H1 (cell line): ENCODE data around the gene RPTOR. TPM values are rescaled to one million over a fixed set of nuclear protein-coding genes. Genes with fewer than 3 reads are reported as not detected.

ENCODE experiments used
- CTCF ChIA-PET: fragments of 300-600 bp; sonication (Branson Sonifier 250); formaldehyde crosslinking; loops from one replicate; lab custom pipeline; 2021; ENCODE audit not compliant: partially characterized antibody; lab: Charles Lee
- POLR2A ChIA-PET: fragments of 300-600 bp; sonication (Branson Sonifier 250); formaldehyde crosslinking; loops from one replicate; lab custom pipeline; 2021; ENCODE audit warnings: inconsistent platforms; ENCODE audit not compliant: partially characterized antibody; lab: Charles Lee
- DNase-seq, 2 experiments: peaks; one replicate each; pipeline versions ENCODE4 v3.0.0 to v3.0.0-alpha.2; 2010 to 2022; ENCODE audit warnings: low spot score in 2 of 2, low read depth in 1 of 2, mixed read lengths in 1 of 2
- FAIRE-seq: peaks from 2 replicates; lab custom pipeline; 2011; peaks lifted over from hg19 to GRCh38; lab: Jason Lieb, UNC
- H2AFZ ChIP-seq: 2 replicates; pipeline ENCODE4 v1.8.1; 2012; ENCODE audit warnings: low read length, inconsistent platforms
- H2AK5ac ChIP-seq: 2 replicates; pipeline ENCODE4 v1.6.1; 2013; ENCODE audit warnings: low read depth, low read length
- H2BK120ac ChIP-seq: replicated peaks from 2 replicates; pipeline ENCODE3; 2013; ENCODE audit warnings: low read depth, low read length, inconsistent platforms
- H2BK12ac ChIP-seq: 2 replicates; pipeline ENCODE4 v1.6.1; 2013; ENCODE audit warnings: low read depth, low read length
- H2BK15ac ChIP-seq: 2 replicates; pipeline ENCODE4 v1.6.1; 2013; ENCODE audit warnings: low read length
- H2BK20ac ChIP-seq: 2 replicates; pipeline ENCODE4 v1.6.1; 2013; ENCODE audit warnings: low read length
- H2BK5ac ChIP-seq: 2 replicates; pipeline ENCODE4 v1.6.1; 2013; ENCODE audit warnings: low read depth, low read length
- H3K14ac ChIP-seq: 2 replicates; pipeline ENCODE4 v1.6.1; 2013; ENCODE audit warnings: inconsistent platforms; ENCODE audit not compliant: insufficient read length
- H3K18ac ChIP-seq: 2 replicates; pipeline ENCODE4 v1.6.1; 2013; ENCODE audit warnings: low read length; ENCODE audit errors: extremely low read depth
- H3K23ac ChIP-seq: 2 replicates; pipeline ENCODE4 v1.6.1; 2013; ENCODE audit warnings: inconsistent platforms; ENCODE audit not compliant: insufficient read length
- H3K23me2 ChIP-seq: 2 replicates; pipeline ENCODE4 v1.6.1; 2013; ENCODE audit warnings: low read depth, low read length
- H3K27ac ChIP-seq: 2 replicates; pipeline ENCODE4 v1.6.1; 2011; ENCODE audit warnings: low read depth, low read length, inconsistent platforms
- H3K27me3 ChIP-seq, 4 experiments: replicated peaks in 1 of 4; 1 replicate in 1 of 4; 2 replicates in 3 of 4; pipeline versions ENCODE4 v1.6.1 to v1.8.1; 2011 to 2013; ENCODE audit warnings: low read length in 3 of 4, mild to moderate bottlenecking in 3 of 4, inconsistent platforms in 2 of 4, mixed read lengths in 2 of 4, moderate library complexity in 1 of 4; ENCODE audit not compliant: control insufficient read depth in 3 of 4, insufficient read depth in 3 of 4; ENCODE audit errors: extremely low read depth in 1 of 4
- H3K36me3 ChIP-seq, 4 experiments: 2 replicates each; pipeline versions ENCODE4 v1.6.1 to v1.8.1; 2011 to 2013; ENCODE audit warnings: mild to moderate bottlenecking in 4 of 4, low read length in 3 of 4, moderate library complexity in 2 of 4, control low read depth in 1 of 4, inconsistent platforms in 1 of 4; ENCODE audit not compliant: insufficient read depth in 4 of 4, control insufficient read depth in 2 of 4
- H3K4ac ChIP-seq: replicated peaks from 2 replicates; pipeline ENCODE3; 2013; ENCODE audit warnings: low read length, low read depth, mixed read lengths, inconsistent platforms; ENCODE audit not compliant: insufficient read length
- H3K4me1 ChIP-seq, 4 experiments: replicated peaks in 1 of 4; 1 replicate in 1 of 4; 2 replicates in 3 of 4; pipeline versions ENCODE4 v1.6.1 to v1.8.1; 2011 to 2013; ENCODE audit warnings: low read length in 3 of 4, inconsistent platforms in 2 of 4, mixed read lengths in 1 of 4; ENCODE audit not compliant: insufficient read depth in 4 of 4, control insufficient read depth in 3 of 4
- H3K4me2 ChIP-seq, 2 experiments: 2 replicates each; pipeline versions ENCODE4 v1.6.1 to v1.8.1; 2011 to 2013; ENCODE audit warnings: low read depth in 2 of 2, low read length in 2 of 2, control low read depth in 1 of 2, inconsistent platforms in 1 of 2, mild to moderate bottlenecking in 1 of 2; ENCODE audit not compliant: insufficient read depth in 1 of 2
- H3K4me3 ChIP-seq, 4 experiments: fragments of 200-600, 300-600 bp in 1 of 4; sonication (generic), shearing (Covaris generic), sonication (Bioruptor Twin) in 1 of 4; 2 replicates each; pipeline versions ENCODE4 v1.5.1 to v1.8.1; 2011 to 2016; ENCODE audit warnings: low read length in 4 of 4, low read depth in 3 of 4, control low read depth in 2 of 4, inconsistent platforms in 2 of 4, mild to moderate bottlenecking in 2 of 4, mixed read lengths in 1 of 4, moderate library complexity in 1 of 4; ENCODE audit not compliant: insufficient read depth in 2 of 4; ENCODE audit errors: extremely low read depth in 1 of 4
- H3K56ac ChIP-seq: replicated peaks from 2 replicates; pipeline ENCODE3; 2013; ENCODE audit warnings: low read depth, mild to moderate bottlenecking, mixed read lengths, low read length, inconsistent platforms; ENCODE audit not compliant: insufficient read length
- H3K79me1 ChIP-seq: 2 replicates; pipeline ENCODE4 v1.6.1; 2013; ENCODE audit warnings: low read depth, low read length, control low read depth
- H3K79me2 ChIP-seq, 2 experiments: 2 replicates each; pipeline versions ENCODE4 v1.6.1 to v1.8.1; 2012 to 2013; ENCODE audit warnings: low read length in 2 of 2, mild to moderate bottlenecking in 2 of 2, inconsistent platforms in 1 of 2; ENCODE audit not compliant: insufficient read depth in 2 of 2, control insufficient read depth in 1 of 2
- H3K9ac ChIP-seq, 4 experiments: replicated peaks in 1 of 4; 1 replicate in 1 of 4; 2 replicates in 3 of 4; pipeline versions ENCODE4 v1.6.1 to v1.8.1; 2011 to 2013; ENCODE audit warnings: low read depth in 3 of 4, low read length in 3 of 4, control low read depth in 2 of 4, mild to moderate bottlenecking in 2 of 4, moderate library complexity in 2 of 4, inconsistent platforms in 1 of 4; ENCODE audit errors: extremely low read depth in 1 of 4
- H3K9me3 ChIP-seq, 2 experiments: 2 replicates each; pipeline versions ENCODE4 v1.6.1 to v1.8.1; 2012 to 2013; ENCODE audit warnings: mild to moderate bottlenecking in 2 of 2, moderate library complexity in 2 of 2, control low read depth in 1 of 2, inconsistent platforms in 1 of 2, low read depth in 1 of 2, low read length in 1 of 2, mixed read lengths in 1 of 2; ENCODE audit not compliant: insufficient read depth in 2 of 2
- H4K20me1 ChIP-seq, 2 experiments: replicated peaks in 1 of 2; 2 replicates each; pipeline versions ENCODE3 to v1.8.1; 2011 to 2013; ENCODE audit warnings: inconsistent platforms in 2 of 2, low read length in 2 of 2, mild to moderate bottlenecking in 1 of 2; ENCODE audit not compliant: insufficient read depth in 2 of 2, control insufficient read depth in 1 of 2
- H4K5ac ChIP-seq: 2 replicates; pipeline ENCODE4 v1.6.1; 2013; ENCODE audit warnings: low read length, low read depth, mixed read lengths, inconsistent platforms; ENCODE audit not compliant: insufficient read length
- H4K8ac ChIP-seq: 2 replicates; pipeline ENCODE4 v1.8.0; 2013; ENCODE audit warnings: mild to moderate bottlenecking, moderate library complexity, low read length, inconsistent platforms; ENCODE audit not compliant: insufficient read depth; ENCODE audit errors: extremely low read depth
- H4K91ac ChIP-seq: replicated peaks from 2 replicates; pipeline ENCODE3; 2013; ENCODE audit warnings: low read length, mixed read lengths, inconsistent platforms; ENCODE audit not compliant: insufficient read length
- CHD1 ChIP-seq: IDR thresholded peaks from 2 replicates; pipeline ENCODE4 v1.6.1; 2012; ENCODE audit warnings: low read depth, low read length, improper control_type of control experiment
- CHD2 ChIP-seq: IDR thresholded peaks from 2 replicates; pipeline ENCODE4 v1.6.1; 2012; ENCODE audit warnings: low read length, improper control_type of control experiment
- CREB1 ChIP-seq: IDR thresholded peaks from 2 replicates; pipeline ENCODE4 v1.6.1; 2012; ENCODE audit warnings: inconsistent platforms
- FOSL1 ChIP-seq: IDR thresholded peaks from 2 replicates; pipeline ENCODE4 v1.6.1; 2011; ENCODE audit warnings: mild to moderate bottlenecking, low read depth, low read length, moderate library complexity; ENCODE audit not compliant: insufficient read depth
- KDM4A ChIP-seq: IDR thresholded peaks from one replicate; pipeline ENCODE4 v1.7.1; 2012; ENCODE audit warnings: low read depth, mild to moderate bottlenecking, moderate library complexity, low read length, inconsistent platforms; ENCODE audit not compliant: severe bottlenecking
- POLR2AphosphoS5 ChIP-seq: IDR thresholded peaks from 2 replicates; pipeline ENCODE4 v1.6.1; 2011; ENCODE audit warnings: low read depth, low read length
- RAD21 ChIP-seq, 2 experiments: IDR thresholded peaks in 1 of 2; conservative IDR thresholded peaks in 1 of 2; 2 replicates each; pipeline ENCODE4 v1.6.1; 2011; ENCODE audit warnings: low read depth in 2 of 2, low read length in 2 of 2, improper control_type of control experiment in 1 of 2, inconsistent platforms in 1 of 2, mild to moderate bottlenecking in 1 of 2, moderate library complexity in 1 of 2
- RXRA ChIP-seq: IDR thresholded peaks from 2 replicates; pipeline ENCODE4 v1.6.1; 2011; ENCODE audit warnings: low read depth, mild to moderate bottlenecking, low read length, moderate library complexity; ENCODE audit not compliant: insufficient read depth
- WGBS, 2 experiments: shearing (Covaris generic) in 1 of 2; methylation state at CpG; one replicate each; pipeline versions ENCODE4 v1.1.6 to v1.1.7; 2013 to 2015; ENCODE audit warnings: low lambda C conversion rate in 2 of 2, mixed read lengths in 2 of 2, inconsistent platforms in 1 of 2, low coverage in 1 of 2, missing lambda C conversion rate in 1 of 2; ENCODE audit not compliant: insufficient replicate concordance in 2 of 2, insufficient coverage in 1 of 2, insufficient read length in 1 of 2; ENCODE audit errors: extremely low coverage in 1 of 2, missing lambda C conversion rate in 1 of 2; 5-methylcytosine and 5-hydroxymethylcytosine counted together
- polyA plus RNA-seq, 7 experiments: library from polyadenylated mRNA; depleted of rRNA in 3 of 7; stranded (reverse) in 5 of 7; unstranded in 2 of 7; fragments of >200 nt in 5 of 7; fragments of 200-250 nt in 2 of 7; gene quantifications; 1 replicate in 5 of 7; 2 replicates in 1 of 7; 4 replicates in 1 of 7; pipeline versions ENCODE4 v1.2.1 to v1.2.3, GENCODE V29; 2011 to 2013; ENCODE audit warnings: missing spikeins in 2 of 7, mixed read lengths in 2 of 7
- total RNA-seq: library from RNA; stranded (reverse); fragmentation: NEBNext Ultra II Directional; extraction: Animal tissue kit (Norgen Biotek cat#: 25700); gene quantifications from 2 replicates; pipeline ENCODE4 v1.2.1, GENCODE V29; 2021
- TF ChIP-seq, protein P1 (sequence below), 3 experiments: IDR thresholded peaks; 1 replicate in 2 of 3; 2 replicates in 1 of 3; pipeline versions ENCODE4 v1.5.1 to v1.6.1; 2011; ENCODE audit warnings: low read length in 3 of 3, mild to moderate bottlenecking in 3 of 3, inconsistent platforms in 2 of 3, low read depth in 1 of 3, moderate library complexity in 1 of 3; ENCODE audit not compliant: insufficient read depth in 1 of 3; ENCODE audit errors: control extremely low read depth in 1 of 3

Gene RPTOR
- total and polyA plus RNA-seq, 2 of the 8 experiments (the other 6 are each of a cell fraction or from before 2014, with no cell fraction given) = 6.9 to 28.7 TPM

DNA sequence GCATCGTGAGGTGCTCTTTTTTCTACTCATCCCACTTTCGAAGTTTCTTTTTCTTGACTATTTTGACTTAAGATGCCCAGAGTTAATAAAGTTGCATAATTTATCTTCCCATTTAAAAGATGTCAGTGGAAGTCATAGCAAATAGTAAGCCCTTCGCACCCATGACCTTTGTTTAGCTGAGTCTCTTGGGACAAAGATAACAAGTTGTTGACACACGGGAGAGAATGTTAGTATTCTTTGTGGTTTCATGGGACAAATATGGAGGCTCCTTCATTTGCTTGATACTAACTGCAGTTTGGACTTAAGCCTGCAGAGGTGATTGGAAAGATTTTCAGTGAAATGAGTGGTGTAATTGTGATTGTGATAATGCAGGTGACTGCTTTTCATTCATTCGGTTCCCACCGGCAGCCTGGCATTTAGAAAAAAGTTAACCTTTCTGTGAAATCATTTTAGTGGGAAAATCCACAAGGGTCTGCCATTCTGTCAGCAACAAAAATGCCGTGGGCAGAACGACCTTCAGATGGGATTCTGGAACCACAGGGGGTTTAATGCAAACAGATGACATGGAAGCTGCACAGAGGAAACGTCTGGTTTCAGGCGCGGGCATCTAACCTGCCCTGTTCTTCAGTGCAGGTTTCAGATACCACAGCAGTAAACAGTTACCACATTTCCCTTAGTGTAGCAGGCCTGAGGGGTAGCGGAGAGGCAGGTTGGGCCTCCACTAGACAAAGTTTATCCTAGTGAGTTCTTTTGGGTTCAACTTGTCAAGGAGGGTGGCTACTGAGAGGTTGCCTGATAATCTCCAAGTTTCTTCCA, 123.0 kb downstream of the RPTOR start:
- Histone ChIP-seq H2BK5ac (no peak overlapping the region), H3K27me3 (no peaks in the 10 kb centered on the region), H2BK120ac (no peak overlapping the region), H3K9me3 (no peaks in the 10 kb centered on the region), H2AFZ (no peak overlapping the region), H3K18ac (no peak overlapping the region), H3K23ac (no peak overlapping the region), H2BK12ac (no peak overlapping the region), H4K91ac (no peak overlapping the region), H4K8ac (no peak overlapping the region), H3K14ac (no peak overlapping the region), H3K23me2 (no peaks in the 10 kb centered on the region), H3K4me1 (peaks cover 0 to 7% (median 5%) of the 10 kb centered on the region in 4 experiments; a peak in 3 of 7 replicates), H2BK15ac (no peak overlapping the region), H3K9ac (no peak overlapping the region), H3K79me2 (peaks cover 0 to 11% of the 10 kb centered on the region in 2 experiments; a peak in 2 of 4 replicates), H3K27ac (no peak overlapping the region), H2BK20ac (no peak overlapping the region), H3K56ac (no peak overlapping the region), H3K36me3 (no peaks in the 10 kb centered on the region), H3K4ac (no peak overlapping the region), H3K4me3 (no peak overlapping the region), H3K4me2 (no peak overlapping the region), H4K5ac (no peak overlapping the region), H3K79me1 (peaks cover 13% of the 10 kb centered on the region), H2AK5ac (no peak overlapping the region), H4K20me1 (peaks cover 0 to 10% of the 10 kb centered on the region in 2 experiments)
- WGBS, 2 experiments = 92% methylated on average over 12 of the region's 12 CpGs; no CpG with 5 or more reads in 1 of the 2 experiments
- DNase-seq (no peak), FAIRE-seq (no peak)
- CTCF ChIA-PET = interaction anchor here (0.9 kb wide), 1 partner anchor 19 kb away, joined by 3 read pairs; no protein-coding TSS in a partner anchor
- POLR2A ChIA-PET = no interaction called here
- TF ChIP-seq CHD1 (no peak), KDM4A (no peak), RXRA (no peak), CHD2 (no peak), CREB1 (no peak), RAD21 (IDR thresholded peaks at IDR 0.05 in 1 of 2, conservative IDR thresholded peaks at IDR 0.05 in 1 of 2; ENCODE audit: low read depth in 2 of 2, low read length in 2 of 2) (no peak), FOSL1 (no peak), POLR2AphosphoS5 (no peak)
- TF ChIP-seq, protein P1, sequence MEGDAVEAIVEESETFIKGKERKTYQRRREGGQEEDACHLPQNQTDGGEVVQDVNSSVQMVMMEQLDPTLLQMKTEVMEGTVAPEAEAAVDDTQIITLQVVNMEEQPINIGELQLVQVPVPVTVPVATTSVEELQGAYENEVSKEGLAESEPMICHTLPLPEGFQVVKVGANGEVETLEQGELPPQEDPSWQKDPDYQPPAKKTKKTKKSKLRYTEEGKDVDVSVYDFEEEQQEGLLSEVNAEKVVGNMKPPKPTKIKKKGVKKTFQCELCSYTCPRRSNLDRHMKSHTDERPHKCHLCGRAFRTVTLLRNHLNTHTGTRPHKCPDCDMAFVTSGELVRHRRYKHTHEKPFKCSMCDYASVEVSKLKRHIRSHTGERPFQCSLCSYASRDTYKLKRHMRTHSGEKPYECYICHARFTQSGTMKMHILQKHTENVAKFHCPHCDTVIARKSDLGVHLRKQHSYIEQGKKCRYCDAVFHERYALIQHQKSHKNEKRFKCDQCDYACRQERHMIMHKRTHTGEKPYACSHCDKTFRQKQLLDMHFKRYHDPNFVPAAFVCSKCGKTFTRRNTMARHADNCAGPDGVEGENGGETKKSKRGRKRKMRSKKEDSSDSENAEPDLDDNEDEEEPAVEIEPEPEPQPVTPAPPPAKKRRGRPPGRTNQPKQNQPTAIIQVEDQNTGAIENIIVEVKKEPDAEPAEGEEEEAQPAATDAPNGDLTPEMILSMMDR (IDR thresholded peaks at IDR 0.05; ENCODE audit: control extremely low read depth in 1 of 3, insufficient read depth in 1 of 3, low read depth in 1 of 3, low read length in 3 of 3) = no peak
